ENCODE measurements around the gene LALBA.

DNA sequence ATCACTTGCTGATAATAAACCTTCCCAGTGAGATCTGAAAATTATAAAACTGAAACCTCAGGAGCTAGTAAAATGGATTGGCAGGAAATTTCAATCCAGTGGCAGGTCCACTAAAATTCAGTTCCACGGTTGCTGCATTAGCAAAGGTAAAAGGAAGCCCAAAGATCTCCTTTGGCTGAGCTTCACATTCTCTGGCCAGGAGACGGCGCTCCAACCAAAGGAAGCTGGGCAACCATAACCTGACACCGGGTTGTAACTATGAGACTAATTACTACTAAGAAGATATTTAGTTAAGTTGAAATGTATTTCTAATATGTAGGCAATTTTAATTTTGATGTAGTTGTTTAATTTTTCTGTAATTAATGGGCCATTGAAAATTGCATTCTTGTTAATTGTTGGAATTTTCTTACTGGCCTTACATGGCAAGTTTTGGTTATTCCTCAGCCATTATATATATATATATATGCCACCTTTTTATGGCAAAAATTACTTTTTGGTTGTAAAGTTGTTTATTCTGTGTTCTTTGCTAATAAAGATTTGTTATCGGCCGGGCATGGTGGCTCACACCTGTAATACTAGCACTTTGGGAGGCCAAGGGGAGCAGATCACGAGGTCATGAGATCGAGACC is 27.4 kb downstream of the LALBA start:
- no peak for TF ChIP-seq FOSL1 (IDR thresholded peaks at IDR 0.05; ENCODE audit: insufficient read depth, low read depth, low read length)
- TF ChIP-seq SRF (IDR thresholded peaks at IDR 0.05; ENCODE audit: low read depth, low read length) = no peak
- TF ChIP-seq HDAC2 (IDR thresholded peaks at IDR 0.05; ENCODE audit: borderline replicate concordance in 1 of 2, low read depth in 2 of 2, low read length in 2 of 2) = no peak
- TF ChIP-seq EZH2 (IDR thresholded peaks at IDR 0.05; ENCODE audit: low read depth, low read length, severe bottlenecking) = no peak
- TF ChIP-seq, protein P1, sequence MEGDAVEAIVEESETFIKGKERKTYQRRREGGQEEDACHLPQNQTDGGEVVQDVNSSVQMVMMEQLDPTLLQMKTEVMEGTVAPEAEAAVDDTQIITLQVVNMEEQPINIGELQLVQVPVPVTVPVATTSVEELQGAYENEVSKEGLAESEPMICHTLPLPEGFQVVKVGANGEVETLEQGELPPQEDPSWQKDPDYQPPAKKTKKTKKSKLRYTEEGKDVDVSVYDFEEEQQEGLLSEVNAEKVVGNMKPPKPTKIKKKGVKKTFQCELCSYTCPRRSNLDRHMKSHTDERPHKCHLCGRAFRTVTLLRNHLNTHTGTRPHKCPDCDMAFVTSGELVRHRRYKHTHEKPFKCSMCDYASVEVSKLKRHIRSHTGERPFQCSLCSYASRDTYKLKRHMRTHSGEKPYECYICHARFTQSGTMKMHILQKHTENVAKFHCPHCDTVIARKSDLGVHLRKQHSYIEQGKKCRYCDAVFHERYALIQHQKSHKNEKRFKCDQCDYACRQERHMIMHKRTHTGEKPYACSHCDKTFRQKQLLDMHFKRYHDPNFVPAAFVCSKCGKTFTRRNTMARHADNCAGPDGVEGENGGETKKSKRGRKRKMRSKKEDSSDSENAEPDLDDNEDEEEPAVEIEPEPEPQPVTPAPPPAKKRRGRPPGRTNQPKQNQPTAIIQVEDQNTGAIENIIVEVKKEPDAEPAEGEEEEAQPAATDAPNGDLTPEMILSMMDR (IDR thresholded peaks at IDR 0.05; ENCODE audit: control extremely low read depth in 1 of 3, insufficient read depth in 1 of 3, low read depth in 1 of 3, low read length in 3 of 3) = peak; percentile 69 to 93 (median 89)
- TF ChIP-seq CBX5 (IDR thresholded peaks at IDR 0.05; ENCODE audit: low read depth, low read length) = no peak
- TF ChIP-seq BCL11A (IDR thresholded peaks at IDR 0.05; ENCODE audit: low read depth in 2 of 2, low read length in 2 of 2) = no peak
- no peak for TF ChIP-seq SIX5 (IDR thresholded peaks at IDR 0.05; ENCODE audit: low read depth, low read length)
- TF ChIP-seq POLR2A (IDR thresholded peaks at IDR 0.05; ENCODE audit: control extremely low read depth in 1 of 2, low read depth in 2 of 2, low read length in 2 of 2) = no peak
- no peak for TF ChIP-seq TAF1 (IDR thresholded peaks at IDR 0.05; ENCODE audit: low read depth, low read length)

Measured in H1 (cell line).